ENCODE data around the gene DNAJA2.

The DNAJA2 gene

DNA sequence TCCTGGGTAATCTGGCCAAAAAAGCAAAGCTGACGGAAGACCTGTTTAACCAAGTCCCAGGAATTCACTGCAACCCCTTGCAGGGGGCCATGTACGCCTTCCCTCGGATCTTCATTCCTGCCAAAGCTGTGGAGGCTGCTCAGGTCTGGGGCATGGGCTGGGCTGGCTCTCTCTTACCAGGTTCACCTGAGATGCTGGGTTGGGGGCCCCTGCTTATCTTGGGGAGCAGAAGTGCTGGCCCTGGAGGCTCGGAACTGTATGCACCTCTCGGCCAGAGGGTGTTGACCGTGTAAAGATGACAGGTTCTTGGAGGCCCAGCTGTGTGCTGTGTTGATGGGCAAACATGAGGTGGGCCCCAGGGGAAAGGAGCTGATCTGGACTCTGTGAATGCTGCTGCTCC, 49.1 kb downstream of the DNAJA2 start:
- DNase-seq = no peak

DNA sequence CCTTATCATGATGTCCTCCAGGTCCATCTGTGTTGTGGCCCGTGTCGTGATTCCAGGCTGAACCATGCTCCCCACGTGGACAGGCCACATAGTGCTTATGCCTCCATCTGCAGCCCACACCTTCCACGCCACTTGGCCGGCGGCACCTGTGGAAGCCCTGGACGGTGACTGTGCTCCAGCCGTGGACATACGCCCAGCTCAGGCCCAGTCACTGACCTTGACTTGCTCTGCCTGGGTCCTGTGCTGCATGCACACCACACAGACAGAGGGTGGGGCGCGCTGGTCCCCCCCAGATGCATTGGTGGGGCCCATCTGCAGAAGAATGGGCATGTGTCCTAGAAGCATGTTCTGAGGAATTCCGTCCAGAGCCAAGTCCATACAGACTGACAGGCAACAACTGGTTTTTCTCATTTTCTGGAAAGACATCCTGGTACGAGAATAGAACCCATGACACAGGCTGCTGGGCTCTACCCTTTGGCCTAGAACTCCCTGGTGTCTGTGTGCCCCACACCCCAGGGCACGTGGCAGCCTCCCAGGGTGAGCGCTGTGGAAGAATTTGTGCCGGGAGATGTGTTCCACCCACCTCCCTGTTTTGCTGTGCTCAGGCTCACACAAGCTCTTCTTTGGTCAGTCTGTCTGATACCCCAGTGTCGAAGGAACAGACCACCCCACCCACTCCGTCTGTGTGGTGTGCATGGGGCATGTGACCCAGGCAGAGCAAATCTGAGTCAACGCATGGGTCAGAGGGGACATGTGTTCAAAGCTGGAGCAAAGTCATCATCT, 49.8 kb downstream of the DNAJA2 start:
- no peak for DNase-seq

- DNase-seq = no peak
These were observed 51.2 kb downstream of the DNAJA2 start for GRCh38 chr16:46922239-46922638.

- no peak for DNase-seq
These were observed 52.9 kb downstream of the DNAJA2 start for GRCh38 chr16:46920402-46921068.

GRCh38 chr16:46918905-46919792, 54.3 kb downstream of the DNAJA2 start:
- peak; percentile 2 for DNase-seq

GRCh38 chr16:46918400-46918799, 55.1 kb downstream of the DNAJA2 start:
- no peak for DNase-seq

GRCh38 chr16:46916980-46917379, 56.5 kb downstream of the DNAJA2 start:
- DNase-seq = no peak

- DNase-seq = no peak
These were observed 57.9 kb downstream of the DNAJA2 start for GRCh38 chr16:46915483-46916025.

- DNase-seq = no peak
These were observed 58.8 kb downstream of the DNAJA2 start for GRCh38 chr16:46914556-46915201.

- no peak for DNase-seq
These were observed 61.8 kb downstream of the DNAJA2 start for GRCh38 chr16:46911650-46912049.

GRCh38 chr16:46911038-46911437, 62.4 kb downstream of the DNAJA2 start:
- DNase-seq = no peak

DNA sequence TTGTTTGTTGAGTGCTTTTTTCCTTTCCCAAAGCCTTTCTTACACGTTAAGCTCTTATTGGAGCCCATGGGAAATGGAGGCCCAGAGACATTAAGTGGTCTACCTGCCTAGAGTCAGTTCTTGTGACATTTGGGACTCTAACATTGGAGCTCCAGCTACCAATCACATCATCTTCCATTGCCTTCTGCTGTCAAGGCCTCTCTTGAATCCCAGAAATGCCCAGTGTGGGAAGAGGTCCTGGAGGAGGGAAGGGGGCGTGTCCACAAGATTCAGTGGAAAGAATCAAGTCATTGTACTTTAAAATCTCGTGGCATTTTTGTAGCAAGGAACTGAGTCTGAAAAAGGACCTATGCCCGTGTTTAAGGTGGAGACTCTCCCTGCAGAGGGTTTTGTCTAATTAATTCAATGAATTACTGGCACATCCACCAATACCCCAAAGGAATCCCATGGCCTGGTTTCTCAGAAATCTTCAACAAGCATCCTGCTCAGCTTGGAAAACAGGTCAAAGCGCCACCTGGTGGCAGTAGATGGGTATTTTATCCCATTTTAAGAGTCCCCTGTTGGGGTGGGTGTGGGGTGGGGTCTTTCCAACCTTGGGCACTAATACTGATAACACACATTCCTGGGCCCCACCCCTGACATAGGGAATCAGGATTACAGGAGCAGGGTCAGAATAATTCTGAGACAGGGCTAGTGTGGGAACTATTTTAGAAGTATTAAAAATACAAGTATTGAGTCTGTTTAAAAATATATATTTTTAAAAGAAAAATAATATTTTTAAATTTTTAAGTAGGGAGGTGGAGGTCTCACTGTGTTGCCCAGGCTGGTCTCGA, 64.7 kb downstream of the DNAJA2 start:
- peak; percentile 59 for DNase-seq

DNA sequence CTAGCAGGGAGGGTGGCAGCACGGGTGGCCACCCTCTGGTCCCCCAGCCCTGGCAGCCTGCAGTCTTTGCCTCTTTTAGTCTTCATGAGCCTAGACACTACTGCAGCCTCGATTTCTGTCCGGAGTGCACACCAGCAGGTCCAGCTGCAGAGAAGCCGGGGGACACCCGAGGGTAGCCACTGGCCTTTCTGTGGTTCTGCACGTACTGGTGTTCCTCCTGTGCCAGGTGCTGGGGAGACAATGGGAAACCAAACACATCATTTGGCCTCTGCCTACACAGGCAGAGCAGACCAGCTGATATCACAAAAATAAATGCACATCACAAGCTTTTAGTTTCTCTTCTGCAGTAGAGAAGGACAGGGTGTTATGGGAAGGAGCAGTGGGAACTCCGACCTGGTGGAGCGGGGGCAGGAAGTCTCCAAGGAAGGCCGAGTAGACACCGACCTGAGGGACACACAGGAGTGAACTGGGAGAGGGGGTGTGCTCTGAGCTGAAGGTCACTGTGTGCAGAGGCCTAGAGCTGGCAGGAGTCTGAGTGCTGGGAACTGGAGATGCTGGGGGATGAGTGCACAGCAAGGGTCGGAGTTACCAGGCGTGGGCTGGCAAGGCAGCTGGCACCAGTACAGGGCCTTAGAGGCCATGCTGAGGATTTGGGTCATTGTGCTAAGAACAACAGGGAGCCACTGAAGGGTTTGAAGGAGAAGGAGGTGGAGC, 66.3 kb downstream of the DNAJA2 start:
- no peak for DNase-seq

DNA sequence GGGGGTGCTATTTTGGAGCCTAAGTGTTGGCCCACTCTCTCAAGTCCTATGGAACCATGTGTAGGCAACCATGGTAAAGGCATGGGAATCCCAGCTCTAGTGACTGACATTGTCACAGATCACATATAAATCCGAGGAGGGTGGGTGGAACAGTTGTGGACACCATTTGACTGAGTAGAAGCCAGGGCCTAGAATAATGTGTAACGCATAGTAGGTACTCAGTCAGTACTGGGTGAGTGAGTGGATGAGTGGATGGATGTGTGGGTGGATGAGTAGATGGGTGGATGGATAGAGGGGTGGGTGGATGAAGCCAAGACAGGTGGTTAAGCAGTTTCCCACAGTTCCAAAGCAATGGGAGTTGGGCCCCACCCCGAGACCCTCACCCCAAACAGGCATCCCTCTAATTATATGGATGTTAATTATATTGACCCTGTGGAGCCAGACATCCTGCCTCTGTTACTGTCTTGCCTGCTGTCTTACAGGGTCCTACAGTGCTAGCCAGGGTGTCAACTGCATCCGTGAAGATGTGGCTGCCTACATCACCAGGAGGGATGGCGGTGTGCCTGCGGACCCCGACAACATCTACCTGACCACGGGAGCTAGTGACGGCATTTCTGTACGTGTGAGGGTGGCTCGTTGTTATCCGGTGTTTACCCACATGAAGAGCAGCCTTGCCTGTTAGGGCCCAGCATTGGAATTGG, 67.0 kb downstream of the DNAJA2 start:
- DNase-seq = no peak
